Measurements from ENCODE around the gene TBL1X.
A peak's percentile ranks its signal among the peaks of the same experiment; 100 is the strongest.

GRCh38 chrX:9573282-9574106 lies 108.6 kb downstream of the TBL1X start:
- TF ChIP-seq, protein P1, sequence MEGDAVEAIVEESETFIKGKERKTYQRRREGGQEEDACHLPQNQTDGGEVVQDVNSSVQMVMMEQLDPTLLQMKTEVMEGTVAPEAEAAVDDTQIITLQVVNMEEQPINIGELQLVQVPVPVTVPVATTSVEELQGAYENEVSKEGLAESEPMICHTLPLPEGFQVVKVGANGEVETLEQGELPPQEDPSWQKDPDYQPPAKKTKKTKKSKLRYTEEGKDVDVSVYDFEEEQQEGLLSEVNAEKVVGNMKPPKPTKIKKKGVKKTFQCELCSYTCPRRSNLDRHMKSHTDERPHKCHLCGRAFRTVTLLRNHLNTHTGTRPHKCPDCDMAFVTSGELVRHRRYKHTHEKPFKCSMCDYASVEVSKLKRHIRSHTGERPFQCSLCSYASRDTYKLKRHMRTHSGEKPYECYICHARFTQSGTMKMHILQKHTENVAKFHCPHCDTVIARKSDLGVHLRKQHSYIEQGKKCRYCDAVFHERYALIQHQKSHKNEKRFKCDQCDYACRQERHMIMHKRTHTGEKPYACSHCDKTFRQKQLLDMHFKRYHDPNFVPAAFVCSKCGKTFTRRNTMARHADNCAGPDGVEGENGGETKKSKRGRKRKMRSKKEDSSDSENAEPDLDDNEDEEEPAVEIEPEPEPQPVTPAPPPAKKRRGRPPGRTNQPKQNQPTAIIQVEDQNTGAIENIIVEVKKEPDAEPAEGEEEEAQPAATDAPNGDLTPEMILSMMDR (IDR thresholded peaks at IDR 0.05; ENCODE audit: control extremely low read depth in 1 of 3, insufficient read depth in 1 of 3, low read depth in 1 of 3, low read length in 3 of 3), result peak in 1 of 3 experiments; percentile 19; a peak in 1 of 4 replicates
- TF ChIP-seq KDM1A (IDR thresholded peaks at IDR 0.05; ENCODE audit: borderline replicate concordance, low read length) (no peak), POLR2A (IDR thresholded peaks at IDR 0.05; ENCODE audit: control extremely low read depth in 1 of 2, low read depth in 2 of 2, low read length in 2 of 2) (no peak), EZH2 (IDR thresholded peaks at IDR 0.05; ENCODE audit: low read depth, low read length, severe bottlenecking) (no peak), HDAC2 (IDR thresholded peaks at IDR 0.05; ENCODE audit: borderline replicate concordance in 1 of 2, low read depth in 2 of 2, low read length in 2 of 2) (no peak), RFX5 (IDR thresholded peaks at IDR 0.05; ENCODE audit: borderline replicate concordance, low read depth, low read length) (no peak), SRF (IDR thresholded peaks at IDR 0.05; ENCODE audit: low read depth, low read length) (no peak)

All from H1 (cell line).